ENCODE results near the gene GMEB2.
"Not testable (repeated sequence)": the region's sequence is repeated elsewhere in the genome, so short reads cannot be mapped to it uniquely, and the experiment has no call there.

DNA sequence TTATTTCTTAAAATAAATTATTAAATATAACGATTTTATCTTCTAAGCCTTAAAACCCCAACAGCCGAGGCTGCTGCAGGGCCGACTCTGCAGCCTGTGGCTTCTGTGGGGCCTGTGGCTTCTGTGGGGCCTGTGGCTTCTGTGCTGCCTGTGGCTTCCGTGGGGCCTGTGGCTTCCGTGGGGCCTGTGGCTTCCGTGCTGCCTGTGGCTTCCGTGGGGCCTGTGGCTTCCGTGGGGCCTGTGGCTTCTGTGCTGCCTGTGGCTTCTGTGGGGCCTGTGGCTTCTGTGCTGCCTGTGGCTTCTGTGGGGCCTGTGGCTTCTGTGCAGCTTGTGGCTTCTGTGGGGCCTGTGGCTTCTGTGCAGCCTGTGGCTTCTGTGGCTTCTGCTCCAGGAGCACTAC, 25.2 kb downstream of the GMEB2 start:
- TF ChIP-seq, protein P1, sequence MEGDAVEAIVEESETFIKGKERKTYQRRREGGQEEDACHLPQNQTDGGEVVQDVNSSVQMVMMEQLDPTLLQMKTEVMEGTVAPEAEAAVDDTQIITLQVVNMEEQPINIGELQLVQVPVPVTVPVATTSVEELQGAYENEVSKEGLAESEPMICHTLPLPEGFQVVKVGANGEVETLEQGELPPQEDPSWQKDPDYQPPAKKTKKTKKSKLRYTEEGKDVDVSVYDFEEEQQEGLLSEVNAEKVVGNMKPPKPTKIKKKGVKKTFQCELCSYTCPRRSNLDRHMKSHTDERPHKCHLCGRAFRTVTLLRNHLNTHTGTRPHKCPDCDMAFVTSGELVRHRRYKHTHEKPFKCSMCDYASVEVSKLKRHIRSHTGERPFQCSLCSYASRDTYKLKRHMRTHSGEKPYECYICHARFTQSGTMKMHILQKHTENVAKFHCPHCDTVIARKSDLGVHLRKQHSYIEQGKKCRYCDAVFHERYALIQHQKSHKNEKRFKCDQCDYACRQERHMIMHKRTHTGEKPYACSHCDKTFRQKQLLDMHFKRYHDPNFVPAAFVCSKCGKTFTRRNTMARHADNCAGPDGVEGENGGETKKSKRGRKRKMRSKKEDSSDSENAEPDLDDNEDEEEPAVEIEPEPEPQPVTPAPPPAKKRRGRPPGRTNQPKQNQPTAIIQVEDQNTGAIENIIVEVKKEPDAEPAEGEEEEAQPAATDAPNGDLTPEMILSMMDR (IDR thresholded peaks at IDR 0.05), result not testable (repeated sequence)
- not testable (repeated sequence) for TF ChIP-seq POLR2A (IDR thresholded peaks at IDR 0.05)
